Retinal pigment epithelial cell (primary cell): ENCODE results near the gene RAG2.

Experiments used
- DNase-seq: peaks from one replicate; pipeline ENCODE4 v3.0.0-alpha.2; 2010; ENCODE audit warnings: low read depth
- H3K4me3 ChIP-seq: 2 replicates; pipeline ENCODE4 v1.5.1; 2011; ENCODE audit warnings: mild to moderate bottlenecking, low read length, control low read depth, moderate library complexity
- TF ChIP-seq, protein P1 (sequence below): conservative IDR thresholded peaks from 2 replicates; pipeline ENCODE4 v1.5.1; 2011; ENCODE audit warnings: low read depth, low read length, control low read depth, inconsistent platforms

RAG2 gene

GRCh38 chr11:36617543-36618362, 19.7 kb upstream of the RAG2 start:
- H3K4me3 ChIP-seq, result no peak overlapping the region
- DNase-seq, result no peak
- TF ChIP-seq, protein P1, sequence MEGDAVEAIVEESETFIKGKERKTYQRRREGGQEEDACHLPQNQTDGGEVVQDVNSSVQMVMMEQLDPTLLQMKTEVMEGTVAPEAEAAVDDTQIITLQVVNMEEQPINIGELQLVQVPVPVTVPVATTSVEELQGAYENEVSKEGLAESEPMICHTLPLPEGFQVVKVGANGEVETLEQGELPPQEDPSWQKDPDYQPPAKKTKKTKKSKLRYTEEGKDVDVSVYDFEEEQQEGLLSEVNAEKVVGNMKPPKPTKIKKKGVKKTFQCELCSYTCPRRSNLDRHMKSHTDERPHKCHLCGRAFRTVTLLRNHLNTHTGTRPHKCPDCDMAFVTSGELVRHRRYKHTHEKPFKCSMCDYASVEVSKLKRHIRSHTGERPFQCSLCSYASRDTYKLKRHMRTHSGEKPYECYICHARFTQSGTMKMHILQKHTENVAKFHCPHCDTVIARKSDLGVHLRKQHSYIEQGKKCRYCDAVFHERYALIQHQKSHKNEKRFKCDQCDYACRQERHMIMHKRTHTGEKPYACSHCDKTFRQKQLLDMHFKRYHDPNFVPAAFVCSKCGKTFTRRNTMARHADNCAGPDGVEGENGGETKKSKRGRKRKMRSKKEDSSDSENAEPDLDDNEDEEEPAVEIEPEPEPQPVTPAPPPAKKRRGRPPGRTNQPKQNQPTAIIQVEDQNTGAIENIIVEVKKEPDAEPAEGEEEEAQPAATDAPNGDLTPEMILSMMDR, result no peak

DNA sequence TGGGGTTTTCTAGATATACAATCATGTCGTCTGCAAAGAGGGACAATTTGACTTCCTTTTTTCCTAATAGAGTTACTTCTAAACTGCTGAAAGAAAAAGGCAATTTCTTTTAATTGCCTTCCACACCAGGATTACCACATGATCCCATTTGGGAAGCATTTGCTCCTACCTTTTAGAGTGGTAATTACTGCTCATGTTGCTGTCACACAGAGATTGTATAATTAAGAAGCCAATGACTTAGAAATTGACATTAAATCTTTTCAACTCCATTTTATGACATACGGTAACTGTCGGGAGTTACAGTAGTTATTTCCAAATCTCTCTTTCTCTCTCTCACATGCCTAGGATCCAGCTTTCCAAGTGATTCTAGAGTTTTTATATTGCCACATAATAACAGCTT, 17.8 kb upstream of the RAG2 start:
- DNase-seq, result no peak
- no peak overlapping the region for H3K4me3 ChIP-seq
- TF ChIP-seq, protein P1, result no peak

DNA sequence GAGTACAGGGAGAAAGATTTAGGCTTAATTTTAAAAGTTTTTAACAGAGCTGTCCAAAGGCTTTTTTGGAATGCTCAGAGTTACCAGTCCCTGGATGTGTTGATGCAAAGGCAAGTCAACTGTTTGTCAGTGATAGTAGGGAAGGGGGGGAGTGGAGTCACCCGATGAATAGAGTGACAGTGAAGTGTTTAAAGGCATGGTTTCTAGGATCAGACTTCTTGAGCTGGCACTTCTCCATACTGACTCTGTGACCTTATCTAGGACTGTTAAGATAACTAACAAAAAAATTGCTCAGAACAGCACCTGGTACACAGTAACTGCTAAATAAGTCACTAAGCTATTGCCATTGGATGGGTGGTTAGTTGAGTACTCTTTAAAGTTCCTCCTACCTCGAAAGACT, 11.3 kb upstream of the RAG2 start:
- DNase-seq, result no peak
- TF ChIP-seq, protein P1, result no peak
- no peak overlapping the region for H3K4me3 ChIP-seq

DNA sequence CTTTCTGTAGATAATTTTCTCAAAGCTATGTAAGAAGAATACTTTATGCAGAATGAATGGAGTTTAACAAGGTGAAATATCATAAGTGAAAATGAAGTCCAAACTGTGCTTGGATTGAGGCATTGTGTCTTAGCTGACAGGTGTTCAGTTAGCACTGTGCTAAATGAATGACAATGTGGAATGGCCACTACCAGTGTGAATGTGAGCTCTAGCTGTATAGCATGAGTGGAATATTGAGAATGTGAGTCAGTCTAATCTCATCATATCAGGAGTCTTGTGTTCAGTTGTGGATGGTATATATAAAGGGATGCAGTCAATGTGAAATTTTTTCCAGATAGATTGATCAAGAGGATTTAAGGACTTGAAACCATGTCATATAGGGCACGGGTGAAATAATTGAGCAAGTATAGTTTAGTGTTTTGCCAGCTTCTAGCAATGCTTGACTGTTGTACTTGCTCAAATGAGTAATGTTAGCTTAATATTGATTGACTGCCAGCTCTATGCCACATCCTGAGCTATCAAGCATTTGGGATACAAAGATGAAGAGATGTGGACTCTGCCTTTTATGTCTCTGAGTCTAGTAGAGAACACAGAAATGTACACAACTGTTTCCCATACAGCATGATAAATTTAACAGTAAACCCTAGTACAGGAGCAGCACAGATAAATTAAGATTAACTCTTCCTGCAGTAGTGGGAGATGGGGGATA, 10.6 kb upstream of the RAG2 start:
- TF ChIP-seq, protein P1, result no peak
- no peak for DNase-seq
- no peak overlapping the region for H3K4me3 ChIP-seq

DNA sequence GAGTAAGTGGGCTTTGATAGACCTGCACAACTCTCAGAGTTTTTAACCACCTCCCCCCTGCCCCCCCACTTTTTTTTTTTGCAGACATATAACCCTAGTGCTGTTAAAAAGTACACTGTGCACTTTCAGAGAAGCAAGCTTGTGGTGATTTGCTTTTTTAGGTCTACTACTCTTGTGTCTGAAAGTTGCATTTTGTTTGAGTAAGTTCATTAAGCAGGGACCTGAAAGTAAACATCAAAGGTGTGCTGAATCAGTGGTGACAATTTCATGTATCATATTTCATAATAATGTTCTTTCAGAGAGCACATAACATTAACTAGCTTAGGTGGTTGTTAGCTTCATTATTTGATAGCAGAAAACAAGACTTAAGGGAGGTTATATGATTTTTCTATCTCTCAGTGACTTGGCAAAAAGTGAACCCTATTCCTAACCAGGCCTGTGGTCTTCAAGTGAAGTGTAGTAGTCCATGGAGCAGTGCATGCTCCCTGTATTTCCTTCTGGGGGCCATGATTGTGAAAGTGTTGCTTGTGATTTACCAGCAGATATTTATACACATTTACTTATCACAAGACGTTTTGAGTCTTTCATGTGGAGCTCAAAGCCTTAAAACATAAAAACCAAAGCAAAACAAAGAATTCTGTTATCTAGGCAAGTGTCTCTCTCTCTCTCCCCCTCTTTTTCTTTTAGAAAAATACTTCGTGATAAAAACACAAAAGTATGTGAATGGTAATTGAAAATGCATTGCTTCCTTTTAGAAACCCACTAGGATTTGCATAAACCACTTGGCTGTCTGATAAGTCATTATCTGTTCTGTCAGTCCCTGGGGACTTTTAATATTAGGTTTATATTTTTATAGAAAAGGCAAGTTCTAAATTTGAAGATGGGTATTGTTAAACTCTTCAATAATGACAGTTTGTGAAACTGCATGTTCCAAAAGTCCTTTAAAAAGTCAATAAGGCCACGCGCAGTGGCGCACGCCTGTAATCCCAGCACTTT, 7.5 kb upstream of the RAG2 start:
- no peak overlapping the region for H3K4me3 ChIP-seq
- DNase-seq, result no peak
- TF ChIP-seq, protein P1, result no peak

DNA sequence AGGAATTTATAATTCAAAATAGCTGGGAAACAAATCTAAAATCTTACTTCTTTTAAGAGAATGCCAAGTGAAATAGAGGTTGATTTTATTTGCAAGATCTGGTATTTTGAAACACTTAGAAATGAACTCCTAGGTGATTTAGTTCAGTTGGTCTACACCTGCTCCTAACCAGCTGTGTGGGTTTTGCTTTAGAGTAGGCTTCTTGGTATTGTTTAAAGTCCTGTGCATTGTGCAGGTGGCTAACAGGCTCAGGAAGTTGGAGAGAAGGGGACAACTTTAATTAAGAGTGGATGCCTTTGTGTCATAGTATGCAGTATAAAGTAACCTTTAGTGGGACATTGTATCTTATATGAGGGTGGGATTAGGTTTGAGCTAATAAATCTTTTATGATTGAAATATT, 4.1 kb upstream of the RAG2 start:
- H3K4me3 ChIP-seq, result no peak overlapping the region
- DNase-seq, result no peak
- TF ChIP-seq, protein P1, result no peak
